Measurements from ENCODE around the gene FOXN1.

FOXN1 gene

DNA sequence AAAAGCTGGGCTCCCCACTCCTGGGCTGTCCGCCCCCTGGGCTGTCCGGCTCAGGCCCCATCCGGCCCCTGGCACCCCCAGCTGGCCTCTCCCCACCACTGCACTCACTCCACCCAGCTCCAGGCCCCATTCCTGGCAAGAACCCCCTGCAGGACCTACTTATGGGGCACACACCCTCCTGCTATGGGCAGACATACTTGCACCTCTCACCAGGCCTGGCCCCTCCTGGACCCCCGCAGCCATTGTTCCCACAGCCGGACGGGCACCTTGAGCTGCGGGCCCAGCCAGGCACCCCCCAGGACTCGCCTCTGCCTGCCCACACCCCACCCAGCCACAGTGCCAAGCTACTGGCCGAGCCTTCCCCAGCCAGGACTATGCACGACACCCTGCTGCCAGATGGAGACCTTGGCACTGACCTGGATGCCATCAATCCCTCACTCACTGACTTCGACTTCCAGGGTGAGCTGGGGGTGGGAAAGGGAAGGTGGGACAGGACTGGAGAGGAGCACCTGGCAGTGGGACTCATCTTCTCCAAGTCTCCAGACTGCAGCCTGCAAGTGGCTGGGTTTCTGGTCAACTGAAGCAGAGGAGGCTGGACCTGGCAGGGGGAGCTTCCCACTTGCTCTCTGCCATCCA, 28.7 kb downstream of the FOXN1 start:
- no peak for TF ChIP-seq CTCF (IDR thresholded peaks at IDR 0.05; ENCODE audit: poor library complexity, severe bottlenecking)
- Histone ChIP-seq H3K36me3 (ENCODE audit: low read depth) (no peaks in the 10 kb centered on the region), H3K4me3 (ENCODE audit: severe bottlenecking) (no peak overlapping the region), H3K9me3 (ENCODE audit: severe bottlenecking) (no peaks in the 10 kb centered on the region), H3K27ac (ENCODE audit: poor library complexity, severe bottlenecking) (no peak overlapping the region), H3K4me1 (ENCODE audit: insufficient read depth, poor library complexity, severe bottlenecking) (peaks cover 9% of the 10 kb centered on the region), H3K27me3 (ENCODE audit: insufficient read depth, poor library complexity, severe bottlenecking) (no peaks in the 10 kb centered on the region)
- ATAC-seq (ENCODE audit: low read depth), result no peak
- DNase-seq (ENCODE audit: low spot score), result no peak

GRCh38 chr17:28536532-28537218, 30.5 kb downstream of the FOXN1 start:
- H3K27ac ChIP-seq (ENCODE audit: poor library complexity, severe bottlenecking), result no peak overlapping the region
- H3K27me3 ChIP-seq (ENCODE audit: insufficient read depth, poor library complexity, severe bottlenecking), result no peaks in the 10 kb centered on the region
- DNase-seq (ENCODE audit: low spot score), result no peak
- H3K4me3 ChIP-seq (ENCODE audit: severe bottlenecking), result no peak overlapping the region
- peaks cover 9% of the 10 kb centered on the region for H3K4me1 ChIP-seq (ENCODE audit: insufficient read depth, poor library complexity, severe bottlenecking)
- no peaks in the 10 kb centered on the region for H3K36me3 ChIP-seq (ENCODE audit: low read depth)
- no peaks in the 10 kb centered on the region for H3K9me3 ChIP-seq (ENCODE audit: severe bottlenecking)
- ATAC-seq (ENCODE audit: low read depth), result no peak
- no peak for TF ChIP-seq CTCF (IDR thresholded peaks at IDR 0.05; ENCODE audit: poor library complexity, severe bottlenecking)

DNA sequence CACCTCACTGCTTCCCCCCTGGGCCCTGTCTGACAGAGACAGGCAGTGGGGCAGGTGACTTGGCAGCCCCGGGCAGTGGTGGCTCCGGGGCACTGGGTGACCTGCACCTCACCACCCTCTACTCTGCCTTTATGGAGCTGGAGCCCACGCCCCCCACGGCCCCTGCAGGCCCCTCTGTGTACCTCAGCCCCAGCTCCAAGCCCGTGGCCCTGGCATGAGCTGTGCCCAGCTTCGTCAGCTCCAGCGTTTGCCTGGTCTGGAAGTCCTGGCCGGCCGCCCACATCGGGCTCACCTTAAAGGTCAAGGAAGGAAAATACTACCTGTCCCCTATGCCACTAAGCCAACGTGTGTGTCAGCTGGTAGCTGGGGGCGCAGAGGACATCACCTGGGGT, 31.1 kb downstream of the FOXN1 start:
- H3K4me1 ChIP-seq (ENCODE audit: insufficient read depth, poor library complexity, severe bottlenecking), result peaks cover 9% of the 10 kb centered on the region
- no peak for ATAC-seq (ENCODE audit: low read depth)
- DNase-seq (ENCODE audit: low spot score), result no peak

GRCh38 chr17:28538296-28538895, 32.2 kb downstream of the FOXN1 start:
- TF ChIP-seq CTCF (IDR thresholded peaks at IDR 0.05; ENCODE audit: poor library complexity, severe bottlenecking), result no peak
- Histone ChIP-seq H3K36me3 (ENCODE audit: low read depth) (no peaks in the 10 kb centered on the region), H3K27me3 (ENCODE audit: insufficient read depth, poor library complexity, severe bottlenecking) (no peaks in the 10 kb centered on the region), H3K9me3 (ENCODE audit: severe bottlenecking) (no peaks in the 10 kb centered on the region), H3K4me3 (ENCODE audit: severe bottlenecking) (no peak overlapping the region), H3K27ac (ENCODE audit: poor library complexity, severe bottlenecking) (no peak overlapping the region), H3K4me1 (ENCODE audit: insufficient read depth, poor library complexity, severe bottlenecking) (no peaks in the 10 kb centered on the region)
- ATAC-seq (ENCODE audit: low read depth) (no peak), DNase-seq (ENCODE audit: low spot score) (no peak)

More for the DNA sequence above, 31.1 kb downstream of the FOXN1 start:
- Histone ChIP-seq H3K9me3 (ENCODE audit: severe bottlenecking) (no peaks in the 10 kb centered on the region), H3K27me3 (ENCODE audit: insufficient read depth, poor library complexity, severe bottlenecking) (no peaks in the 10 kb centered on the region), H3K27ac (ENCODE audit: poor library complexity, severe bottlenecking) (no peak overlapping the region), H3K36me3 (ENCODE audit: low read depth) (no peaks in the 10 kb centered on the region), H3K4me3 (ENCODE audit: severe bottlenecking) (no peak overlapping the region)
- TF ChIP-seq CTCF (IDR thresholded peaks at IDR 0.05; ENCODE audit: poor library complexity, severe bottlenecking), result no peak

DNA sequence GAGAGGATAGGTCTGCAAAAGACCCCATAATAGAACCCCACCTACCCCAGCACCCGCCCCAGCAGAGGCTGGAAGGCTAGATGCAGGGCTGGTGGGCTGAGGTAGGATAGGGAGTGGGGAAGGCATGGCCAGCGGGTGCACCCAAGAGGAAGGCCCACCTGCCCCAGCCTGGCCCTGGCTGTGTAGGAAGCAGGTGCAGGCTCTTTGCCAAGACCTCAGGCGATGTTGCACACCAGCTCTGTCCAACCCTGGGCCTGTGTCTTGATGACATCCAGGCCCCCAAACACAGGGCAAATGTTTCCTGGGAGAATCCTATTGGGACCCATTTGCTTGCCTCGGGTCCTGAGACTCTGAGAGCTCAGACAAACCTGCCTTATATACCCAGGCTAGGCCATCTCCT, 34.1 kb downstream of the FOXN1 start:
- no peak for ATAC-seq (ENCODE audit: low read depth)
- H3K27me3 ChIP-seq (ENCODE audit: insufficient read depth, poor library complexity, severe bottlenecking), result no peaks in the 10 kb centered on the region

More for the DNA sequence above, 34.1 kb downstream of the FOXN1 start:
- TF ChIP-seq CTCF (IDR thresholded peaks at IDR 0.05; ENCODE audit: poor library complexity, severe bottlenecking), result no peak
- no peak for DNase-seq (ENCODE audit: low spot score)
- Histone ChIP-seq H3K36me3 (ENCODE audit: low read depth) (no peaks in the 10 kb centered on the region), H3K27ac (ENCODE audit: poor library complexity, severe bottlenecking) (no peak overlapping the region), H3K4me3 (ENCODE audit: severe bottlenecking) (no peak overlapping the region), H3K4me1 (ENCODE audit: insufficient read depth, poor library complexity, severe bottlenecking) (no peaks in the 10 kb centered on the region), H3K9me3 (ENCODE audit: severe bottlenecking) (no peaks in the 10 kb centered on the region)

All from RWPE2 (cell line).